ENCODE measurements around the gene THRB. TPM values are rescaled to one million over a fixed set of nuclear protein-coding genes. Genes with fewer than 3 reads are reported as not detected.

The THRB gene
- total RNA-seq, 1 donor from 2014 or later: 0.31 TPM

DNA sequence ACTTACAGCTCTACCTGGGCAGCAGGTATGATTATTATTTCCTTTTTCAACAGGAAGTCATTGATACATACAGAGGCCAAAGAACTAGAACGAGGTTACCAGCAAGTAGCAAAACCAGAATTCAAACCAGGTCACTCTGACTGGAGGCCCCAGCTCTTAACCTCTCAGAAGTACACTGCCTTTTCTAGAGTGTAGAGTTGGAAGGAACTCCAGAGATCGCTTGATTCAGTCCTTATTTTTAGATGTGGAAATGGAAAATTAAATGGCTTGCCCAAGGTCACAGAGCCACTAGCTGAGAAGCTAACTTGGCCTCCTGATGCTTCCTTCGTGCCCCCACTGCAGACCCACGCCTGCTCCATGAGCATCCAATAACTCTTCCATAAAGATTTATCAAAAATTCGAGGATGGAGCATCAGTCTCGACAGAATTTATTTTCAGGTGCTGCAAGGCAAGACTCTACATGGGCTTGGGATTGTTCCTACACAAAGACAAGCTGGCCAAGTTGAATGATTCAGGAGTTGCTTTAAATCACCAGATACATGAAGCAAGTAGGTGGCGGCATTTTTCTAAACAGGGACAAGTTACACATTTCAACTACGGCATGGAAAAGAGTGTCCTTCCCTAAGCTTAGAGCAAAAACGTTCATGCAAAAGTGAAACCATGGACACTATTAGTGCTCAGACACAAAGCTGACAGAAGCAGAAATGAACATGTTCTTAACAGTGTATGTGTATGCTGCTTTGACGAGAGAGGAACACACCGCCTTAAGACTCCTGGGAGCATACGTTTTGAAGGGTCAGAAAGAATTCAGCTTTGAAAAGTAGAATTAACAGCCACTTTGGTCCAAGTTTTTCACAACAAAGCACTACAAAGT lies 235.7 kb downstream of the THRB start:
- POLR2A ChIA-PET: no interaction called here

GRCh38 chr3:24258260-24258659 lies 236.4 kb downstream of the THRB start:
- H3K27ac Mint-ChIP-seq: no peak overlapping the region
- no peak for DNase-seq
- H3K36me3 Mint-ChIP-seq (ENCODE audit: low read depth): no peaks in the 10 kb centered on the region
- no peak for ATAC-seq (ENCODE audit: low read depth)
- CTCF ChIA-PET: interaction anchor here (1.0 kb wide), 1 partner anchor 424 kb away, joined by 3 read pairs; no protein-coding TSS in a partner anchor
- no peak overlapping the region for H3K4me3 Mint-ChIP-seq
- TF ChIP-seq, protein P1, sequence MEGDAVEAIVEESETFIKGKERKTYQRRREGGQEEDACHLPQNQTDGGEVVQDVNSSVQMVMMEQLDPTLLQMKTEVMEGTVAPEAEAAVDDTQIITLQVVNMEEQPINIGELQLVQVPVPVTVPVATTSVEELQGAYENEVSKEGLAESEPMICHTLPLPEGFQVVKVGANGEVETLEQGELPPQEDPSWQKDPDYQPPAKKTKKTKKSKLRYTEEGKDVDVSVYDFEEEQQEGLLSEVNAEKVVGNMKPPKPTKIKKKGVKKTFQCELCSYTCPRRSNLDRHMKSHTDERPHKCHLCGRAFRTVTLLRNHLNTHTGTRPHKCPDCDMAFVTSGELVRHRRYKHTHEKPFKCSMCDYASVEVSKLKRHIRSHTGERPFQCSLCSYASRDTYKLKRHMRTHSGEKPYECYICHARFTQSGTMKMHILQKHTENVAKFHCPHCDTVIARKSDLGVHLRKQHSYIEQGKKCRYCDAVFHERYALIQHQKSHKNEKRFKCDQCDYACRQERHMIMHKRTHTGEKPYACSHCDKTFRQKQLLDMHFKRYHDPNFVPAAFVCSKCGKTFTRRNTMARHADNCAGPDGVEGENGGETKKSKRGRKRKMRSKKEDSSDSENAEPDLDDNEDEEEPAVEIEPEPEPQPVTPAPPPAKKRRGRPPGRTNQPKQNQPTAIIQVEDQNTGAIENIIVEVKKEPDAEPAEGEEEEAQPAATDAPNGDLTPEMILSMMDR (IDR thresholded peaks at IDR 0.05): no peak
- H3K4me1 Mint-ChIP-seq: no peaks in the 10 kb centered on the region
- H3K9me3 Mint-ChIP-seq: no peaks in the 10 kb centered on the region
- intact Hi-C loops (cut with micrococcal nuclease): no loop called here
- POLR2A ChIA-PET: no interaction called here
- no peaks in the 10 kb centered on the region for H3K27me3 Mint-ChIP-seq

More for the DNA sequence above, 235.7 kb downstream of the THRB start:
- Mint-ChIP-seq H3K9me3 (no peaks in the 10 kb centered on the region), H3K27ac (no peak overlapping the region), H3K27me3 (no peaks in the 10 kb centered on the region), H3K4me3 (no peak overlapping the region), H3K36me3 (ENCODE audit: low read depth) (no peaks in the 10 kb centered on the region), H3K4me1 (no peaks in the 10 kb centered on the region)
- ATAC-seq (ENCODE audit: low read depth) (no peak), DNase-seq (no peak)
- intact Hi-C loops (cut with micrococcal nuclease): no loop called here
- TF ChIP-seq, protein P1 (IDR thresholded peaks at IDR 0.05): no peak
- CTCF ChIA-PET: interaction anchor here (1.0 kb wide), 1 partner anchor 425 kb away, joined by 3 read pairs; no protein-coding TSS in a partner anchor

DNA sequence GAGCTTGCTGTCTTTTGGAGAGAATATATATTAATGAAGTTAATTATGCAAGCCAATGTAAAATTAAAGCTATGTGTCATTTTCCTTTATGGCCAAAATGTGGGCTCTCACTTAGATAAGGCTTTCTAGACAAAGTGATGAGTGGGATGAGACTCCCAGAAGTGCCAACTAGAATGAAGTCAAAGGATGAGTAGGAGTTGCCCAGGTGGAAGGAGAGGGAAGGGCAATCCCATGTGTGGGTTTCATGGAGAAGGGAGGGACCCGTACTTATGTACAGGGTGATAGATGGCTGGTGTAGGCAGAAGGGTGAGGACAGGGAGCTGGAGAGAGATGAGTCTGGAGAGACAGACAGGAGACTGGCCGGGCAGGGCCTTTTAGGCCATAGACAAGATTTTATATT lies 239.2 kb downstream of the THRB start:
- POLR2A ChIA-PET: no interaction called here
- intact Hi-C loops (cut with micrococcal nuclease): no loop called here
- Mint-ChIP-seq H3K36me3 (ENCODE audit: low read depth) (no peaks in the 10 kb centered on the region), H3K27me3 (peaks cover 1% of the 10 kb centered on the region), H3K27ac (no peak overlapping the region), H3K4me3 (no peak overlapping the region), H3K9me3 (no peaks in the 10 kb centered on the region), H3K4me1 (no peaks in the 10 kb centered on the region)
- DNase-seq: no peak
- TF ChIP-seq, protein P1 (IDR thresholded peaks at IDR 0.05): no peak
- CTCF ChIA-PET: no interaction called here
- no peak for ATAC-seq (ENCODE audit: low read depth)

GRCh38 chr3:24254649-24255048 lies 240.0 kb downstream of the THRB start:
- ChIA-PET POLR2A (no interaction called here), CTCF (no interaction called here)
- no peaks in the 10 kb centered on the region for H3K9me3 Mint-ChIP-seq
- H3K27ac Mint-ChIP-seq: no peak overlapping the region
- no peak overlapping the region for H3K4me3 Mint-ChIP-seq
- ATAC-seq (ENCODE audit: low read depth) (no peak), DNase-seq (no peak)
- no peaks in the 10 kb centered on the region for H3K36me3 Mint-ChIP-seq (ENCODE audit: low read depth)
- no peaks in the 10 kb centered on the region for H3K4me1 Mint-ChIP-seq
- peaks cover 2% of the 10 kb centered on the region for H3K27me3 Mint-ChIP-seq
- TF ChIP-seq, protein P1 (IDR thresholded peaks at IDR 0.05): no peak
- intact Hi-C loops (cut with micrococcal nuclease): no loop called here

DNA sequence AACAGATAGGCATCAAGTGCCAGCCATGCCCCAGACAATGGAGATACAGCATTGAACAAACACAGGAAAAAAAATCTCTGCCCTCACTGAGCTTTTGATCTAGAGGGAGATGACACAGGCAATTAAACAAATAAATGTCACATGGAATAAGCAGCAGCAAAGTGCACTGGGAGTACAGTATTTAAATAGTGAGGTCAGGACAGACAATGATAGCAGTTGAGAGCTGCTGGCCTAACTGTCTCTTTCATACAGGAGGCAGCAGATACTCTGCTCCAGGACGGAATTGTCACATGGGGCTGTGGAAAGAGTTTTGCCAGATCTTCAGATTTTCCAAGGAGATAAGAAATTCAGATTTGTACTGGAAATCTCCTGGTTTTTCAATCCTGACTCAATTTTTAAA lies 241.3 kb downstream of the THRB start:
- H3K4me1 Mint-ChIP-seq: no peaks in the 10 kb centered on the region
- H3K27me3 Mint-ChIP-seq: peaks cover 2% of the 10 kb centered on the region
- POLR2A ChIA-PET: no interaction called here
- no peak overlapping the region for H3K27ac Mint-ChIP-seq
- H3K36me3 Mint-ChIP-seq (ENCODE audit: low read depth): no peaks in the 10 kb centered on the region
- CTCF ChIA-PET: no interaction called here
- intact Hi-C loops (cut with micrococcal nuclease): no loop called here
- no peaks in the 10 kb centered on the region for H3K9me3 Mint-ChIP-seq
- no peak overlapping the region for H3K4me3 Mint-ChIP-seq
- DNase-seq (no peak), ATAC-seq (ENCODE audit: low read depth) (no peak)
- TF ChIP-seq, protein P1 (IDR thresholded peaks at IDR 0.05): no peak
